SK-N-SH (cell line): ENCODE results near the gene USP34. TPM values are rescaled to one million over a fixed set of nuclear protein-coding genes. Genes with fewer than 3 reads are reported as not detected.

Source experiments
- CTCF ChIA-PET: fragments of 300-600, 350-600 bp; formaldehyde crosslinking; extraction: SDS; loops from one replicate; lab custom pipeline; 2021; lab: Yijun Ruan, JAX
- POLR2A ChIA-PET: fragments of 350-600 bp; sonication (Branson Sonifier 250); formaldehyde crosslinking; extraction: SDS; loops from one replicate; lab custom pipeline; 2020; ENCODE audit warnings: antibody characterized with exemption, inconsistent platforms; lab: Yijun Ruan, JAX
- DNase-seq: peaks from one replicate; pipeline ENCODE4 v3.0.0; 2012
- H2AFZ ChIP-seq: fragments of 200-600 bp; sonication (generic); 2 replicates; pipeline ENCODE4 v1.8.1; 2016; ENCODE audit warnings: antibody characterized with exemption, mild to moderate bottlenecking, low read depth
- H3F3A ChIP-seq: fragments of 200-600 bp; sonication (generic); replicated peaks from 2 replicates; pipeline ENCODE3; 2016; ENCODE audit warnings: antibody characterized with exemption, mild to moderate bottlenecking; ENCODE audit not compliant: insufficient read depth
- H3K27ac ChIP-seq, 2 experiments: fragments of 200-500 bp in 1 of 2; fragments of 200-600 bp in 1 of 2; sonication (Bioruptor generic) in 1 of 2; sonication (generic), shearing (Covaris generic) in 1 of 2; 2 replicates each; pipeline versions ENCODE4 v1.5.1 to v1.6.1; 2014 to 2016; ENCODE audit warnings: low read depth in 2 of 2, inconsistent platforms in 1 of 2, low read length in 1 of 2, mild to moderate bottlenecking in 1 of 2, mixed read lengths in 1 of 2
- H3K27me3 ChIP-seq: fragments of 200-600 bp; sonication (generic), shearing (Covaris generic); 2 replicates; pipeline ENCODE4 v1.6.1; 2016; ENCODE audit warnings: mixed run types; ENCODE audit not compliant: insufficient read depth
- H3K36me3 ChIP-seq, 2 experiments: fragments of 200-500 bp in 1 of 2; fragments of 200-600 bp in 1 of 2; sonication (Bioruptor generic) in 1 of 2; sonication (generic) in 1 of 2; replicated peaks in 1 of 2; 2 replicates each; pipeline versions ENCODE3 to v1.5.1; 2014 to 2016; ENCODE audit warnings: low read length in 1 of 2, mild to moderate bottlenecking in 1 of 2; ENCODE audit not compliant: insufficient read depth in 2 of 2, control insufficient read depth in 1 of 2
- H3K4me1 ChIP-seq, 2 experiments: fragments of 200-500 bp in 1 of 2; fragments of 200-600 bp in 1 of 2; sonication (Bioruptor generic) in 1 of 2; sonication (generic), shearing (Covaris generic) in 1 of 2; 2 replicates each; pipeline versions ENCODE4 v1.5.1 to v1.6.1; 2014 to 2016; ENCODE audit warnings: low read depth in 1 of 2, low read length in 1 of 2, mixed run types in 1 of 2; ENCODE audit not compliant: insufficient read depth in 2 of 2, control insufficient read depth in 1 of 2
- H3K4me2 ChIP-seq: fragments of 200-600 bp; sonication (generic), shearing (Covaris generic); 2 replicates; pipeline ENCODE4 v1.6.1; 2017; ENCODE audit warnings: mixed run types
- H3K4me3 ChIP-seq, 2 experiments: fragments of 200-500 bp in 1 of 2; fragments of 200-600 bp in 1 of 2; sonication (Bioruptor generic) in 1 of 2; sonication (generic), shearing (Covaris generic) in 1 of 2; 2 replicates each; pipeline versions ENCODE4 v1.5.1 to v1.8.1; 2014 to 2016; ENCODE audit warnings: low read depth in 2 of 2, inconsistent platforms in 1 of 2, low read length in 1 of 2, mild to moderate bottlenecking in 1 of 2, mixed read lengths in 1 of 2, moderate library complexity in 1 of 2
- H3K79me2 ChIP-seq: fragments of 200-600 bp; sonication (generic); 2 replicates; pipeline ENCODE4 v1.8.1; 2017; ENCODE audit warnings: mild to moderate bottlenecking; ENCODE audit not compliant: insufficient read depth
- H3K9ac ChIP-seq: fragments of 200-600 bp; sonication (generic); 2 replicates; pipeline ENCODE4 v1.6.1; 2017; ENCODE audit warnings: mixed run types
- H3K9me2 ChIP-seq: fragments of 200-600 bp; sonication (generic); 2 replicates; pipeline ENCODE4 v1.6.1; 2017; ENCODE audit warnings: mixed run types
- H3K9me3 ChIP-seq: fragments of 200-600 bp; sonication (generic); 2 replicates; pipeline ENCODE4 v1.6.1; 2017; ENCODE audit warnings: mixed run types, mild to moderate bottlenecking, moderate library complexity
- H4K20me1 ChIP-seq: fragments of 200-600 bp; sonication (generic); 2 replicates; pipeline ENCODE4 v1.6.1; 2017; ENCODE audit warnings: mild to moderate bottlenecking, mixed run types; ENCODE audit not compliant: insufficient read depth
- ELF1 ChIP-seq: IDR thresholded peaks from 2 replicates; pipeline ENCODE4 v1.4.0; 2012
- EZH2phosphoT487 ChIP-seq: fragments of 200-600 bp; sonication (generic); IDR thresholded peaks from 2 replicates; pipeline ENCODE4 v1.6.1; 2017; ENCODE audit warnings: low read depth, mixed run types, mild to moderate bottlenecking, antibody characterized with exemption, moderate library complexity, borderline replicate concordance
- FOSL2 ChIP-seq: IDR thresholded peaks from 2 replicates; pipeline ENCODE4 v1.4.0; 2012; ENCODE audit warnings: low read depth, mild to moderate bottlenecking, moderate library complexity, borderline replicate concordance
- FOXM1 ChIP-seq: IDR thresholded peaks from 2 replicates; pipeline ENCODE4 v1.4.0; 2012; ENCODE audit warnings: low read depth, mild to moderate bottlenecking
- GABPA ChIP-seq: IDR thresholded peaks from 2 replicates; pipeline ENCODE4 v1.4.0; 2012; ENCODE audit warnings: low read depth, mild to moderate bottlenecking
- JUND ChIP-seq: IDR thresholded peaks from 2 replicates; pipeline ENCODE4 v1.4.0; 2012
- MEF2A ChIP-seq: IDR thresholded peaks from 2 replicates; pipeline ENCODE4 v1.4.0; 2012; ENCODE audit warnings: low read depth, borderline replicate concordance
- MXI1 ChIP-seq: IDR thresholded peaks from 2 replicates; pipeline ENCODE4 v1.6.1; 2012; ENCODE audit warnings: mild to moderate bottlenecking, low read depth, low read length, improper control_type of control experiment
- NFIC ChIP-seq: IDR thresholded peaks from 2 replicates; pipeline ENCODE4 v1.4.0; 2012; ENCODE audit warnings: borderline replicate concordance
- RXRA ChIP-seq: IDR thresholded peaks from 2 replicates; pipeline ENCODE4 v1.4.0; 2012; ENCODE audit warnings: low read depth, mild to moderate bottlenecking, borderline replicate concordance
- SIN3A ChIP-seq: IDR thresholded peaks from 2 replicates; pipeline ENCODE4 v1.6.1; 2012; ENCODE audit warnings: low read depth, mild to moderate bottlenecking, low read length, moderate library complexity, borderline replicate concordance
- TAF1 ChIP-seq: IDR thresholded peaks from 2 replicates; pipeline ENCODE4 v1.6.1; 2012; ENCODE audit warnings: low read depth, mild to moderate bottlenecking, low read length, moderate library complexity, borderline replicate concordance
- TCF12 ChIP-seq: IDR thresholded peaks from 2 replicates; pipeline ENCODE4 v1.4.0; 2012
- TEAD4 ChIP-seq: IDR thresholded peaks from 2 replicates; pipeline ENCODE4 v1.4.0; 2012; ENCODE audit warnings: mild to moderate bottlenecking, borderline replicate concordance; ENCODE audit not compliant: insufficient read depth
- YY1 ChIP-seq: IDR thresholded peaks from 2 replicates; pipeline ENCODE4 v1.4.0; 2012; ENCODE audit warnings: low read depth, mild to moderate bottlenecking
- WGBS: methylation state at CpG from one replicate; pipeline ENCODE4 v1.1.6; 2017; ENCODE audit warnings: low lambda C conversion rate; 5-methylcytosine and 5-hydroxymethylcytosine counted together
- polyA plus RNA-seq, 3 experiments: library from polyadenylated mRNA; depleted of rRNA; stranded (reverse); fragments of >200 nt; gene quantifications; 2 replicates each; pipeline ENCODE4 v1.2.3, GENCODE V29; 2012
- TF ChIP-seq, protein P1 (sequence below): IDR thresholded peaks from 2 replicates; pipeline ENCODE4 v1.4.0; 2012; ENCODE audit warnings: low read depth, borderline replicate concordance
- TF ChIP-seq, protein P2 (sequence below): fragments of 150-350 bp; IDR thresholded peaks from 2 replicates; pipeline ENCODE4 v1.6.1; 2017; ENCODE audit warnings: antibody characterized with exemption, low read length, low read depth, borderline replicate concordance
- TF ChIP-seq, protein P3 (sequence below): fragments of 150-350 bp; IDR thresholded peaks from 2 replicates; pipeline ENCODE4 v1.6.1; 2016; ENCODE audit warnings: mild to moderate bottlenecking, low read depth, low read length
- TF ChIP-seq, protein P4 (sequence below): IDR thresholded peaks from 2 replicates; pipeline ENCODE4 v1.6.1; 2012; ENCODE audit warnings: mild to moderate bottlenecking, low read depth, low read length, moderate library complexity

USP34 gene
- polyA plus RNA-seq, 1 of the 3 experiments (the other 2 are of a cell fraction): 31.4 TPM

DNA sequence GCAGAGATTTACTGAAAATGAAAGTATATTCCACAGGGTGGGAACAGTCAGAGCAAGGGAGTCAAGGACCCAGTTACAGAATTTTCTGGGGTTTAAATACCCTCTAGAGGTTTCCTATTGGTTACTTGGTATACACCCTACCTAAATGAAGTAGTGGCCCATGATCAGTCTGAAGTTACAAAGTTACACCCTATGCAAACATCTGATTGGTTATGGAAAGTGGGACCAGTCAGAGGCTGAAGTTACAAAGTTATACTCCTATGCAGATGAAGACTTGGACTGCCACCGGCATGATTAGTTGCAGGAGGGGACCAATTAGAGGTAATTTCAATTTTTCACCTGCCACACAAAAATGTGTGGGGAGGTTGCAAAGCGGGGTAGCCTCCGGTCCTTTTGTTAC is 56.2 kb downstream of the USP34 start (continued):
- no peak for TF ChIP-seq MEF2A
- TF ChIP-seq TCF12: no peak
- no peak for TF ChIP-seq RXRA

DNA sequence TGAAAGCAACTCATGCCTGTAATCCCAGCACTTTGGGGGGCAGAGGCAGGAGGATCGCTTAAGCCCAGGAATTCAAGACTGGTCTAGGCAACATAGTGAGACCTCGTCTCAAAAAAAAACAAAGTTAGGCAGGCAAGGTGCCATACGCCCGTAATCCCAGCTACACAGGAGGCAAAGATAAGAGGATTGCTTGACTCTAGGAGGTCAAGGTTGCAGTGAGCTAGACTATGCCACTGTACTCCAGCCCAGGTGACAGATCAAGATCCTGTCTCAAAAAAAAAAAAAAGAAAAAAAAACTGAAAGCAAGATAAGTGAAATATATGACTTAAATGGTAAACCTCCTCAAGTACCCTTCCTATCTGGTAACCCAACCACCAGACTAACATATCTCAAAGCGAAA is 59.8 kb downstream of the USP34 start:
- H3K27ac ChIP-seq: no peak overlapping the region
- H3K9me2 ChIP-seq: no peaks in the 10 kb centered on the region
- H3K4me1 ChIP-seq: no peaks in the 10 kb centered on the region; a peak in 1 of 4 replicates
- H3K36me3 ChIP-seq: peaks cover 0 to 24% of the 10 kb centered on the region in 2 experiments
- H3K4me3 ChIP-seq: no peak overlapping the region
- H3K4me2 ChIP-seq: no peak overlapping the region
- CTCF ChIA-PET: no interaction called here
- POLR2A ChIA-PET: no interaction called here
- H2AFZ ChIP-seq: no peak overlapping the region
- 95% methylated on average over 5 of the region's 5 CpGs for WGBS
- H3K9me3 ChIP-seq: no peaks in the 10 kb centered on the region
- DNase-seq: no peak
- TF ChIP-seq, protein P1, sequence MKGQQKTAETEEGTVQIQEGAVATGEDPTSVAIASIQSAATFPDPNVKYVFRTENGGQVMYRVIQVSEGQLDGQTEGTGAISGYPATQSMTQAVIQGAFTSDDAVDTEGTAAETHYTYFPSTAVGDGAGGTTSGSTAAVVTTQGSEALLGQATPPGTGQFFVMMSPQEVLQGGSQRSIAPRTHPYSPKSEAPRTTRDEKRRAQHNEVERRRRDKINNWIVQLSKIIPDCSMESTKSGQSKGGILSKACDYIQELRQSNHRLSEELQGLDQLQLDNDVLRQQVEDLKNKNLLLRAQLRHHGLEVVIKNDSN: no peak
- no peak for TF ChIP-seq SIN3A
- no peak for TF ChIP-seq MXI1
- TF ChIP-seq, protein P2, sequence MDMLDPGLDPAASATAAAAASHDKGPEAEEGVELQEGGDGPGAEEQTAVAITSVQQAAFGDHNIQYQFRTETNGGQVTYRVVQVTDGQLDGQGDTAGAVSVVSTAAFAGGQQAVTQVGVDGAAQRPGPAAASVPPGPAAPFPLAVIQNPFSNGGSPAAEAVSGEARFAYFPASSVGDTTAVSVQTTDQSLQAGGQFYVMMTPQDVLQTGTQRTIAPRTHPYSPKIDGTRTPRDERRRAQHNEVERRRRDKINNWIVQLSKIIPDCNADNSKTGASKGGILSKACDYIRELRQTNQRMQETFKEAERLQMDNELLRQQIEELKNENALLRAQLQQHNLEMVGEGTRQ: no peak
- TF ChIP-seq ELF1: no peak
- no peak for TF ChIP-seq YY1
- TF ChIP-seq, protein P3, sequence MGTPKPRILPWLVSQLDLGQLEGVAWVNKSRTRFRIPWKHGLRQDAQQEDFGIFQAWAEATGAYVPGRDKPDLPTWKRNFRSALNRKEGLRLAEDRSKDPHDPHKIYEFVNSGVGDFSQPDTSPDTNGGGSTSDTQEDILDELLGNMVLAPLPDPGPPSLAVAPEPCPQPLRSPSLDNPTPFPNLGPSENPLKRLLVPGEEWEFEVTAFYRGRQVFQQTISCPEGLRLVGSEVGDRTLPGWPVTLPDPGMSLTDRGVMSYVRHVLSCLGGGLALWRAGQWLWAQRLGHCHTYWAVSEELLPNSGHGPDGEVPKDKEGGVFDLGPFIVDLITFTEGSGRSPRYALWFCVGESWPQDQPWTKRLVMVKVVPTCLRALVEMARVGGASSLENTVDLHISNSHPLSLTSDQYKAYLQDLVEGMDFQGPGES: no peak
- TF ChIP-seq GABPA: no peak
- no peak for TF ChIP-seq EZH2phosphoT487
- TF ChIP-seq, all 33 proteins: peak for 0
- H3K27me3 ChIP-seq: no peaks in the 10 kb centered on the region
- peaks cover 3% of the 10 kb centered on the region for H3F3A ChIP-seq
- peaks cover 41% of the 10 kb centered on the region for H4K20me1 ChIP-seq
- H3K79me2 ChIP-seq: peaks cover 87% of the 10 kb centered on the region
- H3K9ac ChIP-seq: no peak overlapping the region

DNA sequence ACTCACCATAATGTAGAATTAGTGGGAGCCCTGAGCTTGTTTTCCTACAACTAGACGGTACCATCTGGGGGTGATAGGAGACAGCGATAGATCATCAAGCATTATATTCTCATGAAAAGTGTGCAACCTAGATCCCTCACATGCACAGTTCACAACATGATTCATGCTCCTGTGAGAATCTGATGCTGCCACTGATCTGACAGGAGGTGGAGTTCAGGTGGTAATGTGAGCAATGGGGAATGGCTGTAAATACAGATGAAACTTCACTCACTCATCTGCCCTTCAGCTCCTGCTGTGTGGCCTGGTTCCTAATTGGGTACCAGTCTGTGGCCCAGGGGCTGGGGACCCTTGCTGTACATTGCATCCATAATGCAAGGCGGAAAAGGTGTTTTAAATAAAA is 60.7 kb downstream of the USP34 start:
- Histone ChIP-seq H3K9ac (no peak overlapping the region), H2AFZ (no peak overlapping the region), H3K27ac (no peak overlapping the region), H3K9me2 (no peaks in the 10 kb centered on the region), H4K20me1 (peaks cover 32% of the 10 kb centered on the region), H3K27me3 (no peaks in the 10 kb centered on the region), H3K9me3 (no peaks in the 10 kb centered on the region), H3K36me3 (peaks cover 7 to 31% of the 10 kb centered on the region in 2 experiments), H3K4me2 (no peak overlapping the region), H3K4me1 (no peaks in the 10 kb centered on the region), H3K4me3 (no peak overlapping the region), H3K79me2 (peaks cover 86% of the 10 kb centered on the region), H3F3A (no peaks in the 10 kb centered on the region)
- ChIA-PET CTCF (no interaction called here), POLR2A (no interaction called here)
- DNase-seq: no peak
- WGBS: 96% methylated on average over 3 of the region's 3 CpGs
- TF ChIP-seq GABPA: no peak
- TF ChIP-seq SIN3A: no peak
- no peak for TF ChIP-seq TAF1
- TF ChIP-seq, protein P4, sequence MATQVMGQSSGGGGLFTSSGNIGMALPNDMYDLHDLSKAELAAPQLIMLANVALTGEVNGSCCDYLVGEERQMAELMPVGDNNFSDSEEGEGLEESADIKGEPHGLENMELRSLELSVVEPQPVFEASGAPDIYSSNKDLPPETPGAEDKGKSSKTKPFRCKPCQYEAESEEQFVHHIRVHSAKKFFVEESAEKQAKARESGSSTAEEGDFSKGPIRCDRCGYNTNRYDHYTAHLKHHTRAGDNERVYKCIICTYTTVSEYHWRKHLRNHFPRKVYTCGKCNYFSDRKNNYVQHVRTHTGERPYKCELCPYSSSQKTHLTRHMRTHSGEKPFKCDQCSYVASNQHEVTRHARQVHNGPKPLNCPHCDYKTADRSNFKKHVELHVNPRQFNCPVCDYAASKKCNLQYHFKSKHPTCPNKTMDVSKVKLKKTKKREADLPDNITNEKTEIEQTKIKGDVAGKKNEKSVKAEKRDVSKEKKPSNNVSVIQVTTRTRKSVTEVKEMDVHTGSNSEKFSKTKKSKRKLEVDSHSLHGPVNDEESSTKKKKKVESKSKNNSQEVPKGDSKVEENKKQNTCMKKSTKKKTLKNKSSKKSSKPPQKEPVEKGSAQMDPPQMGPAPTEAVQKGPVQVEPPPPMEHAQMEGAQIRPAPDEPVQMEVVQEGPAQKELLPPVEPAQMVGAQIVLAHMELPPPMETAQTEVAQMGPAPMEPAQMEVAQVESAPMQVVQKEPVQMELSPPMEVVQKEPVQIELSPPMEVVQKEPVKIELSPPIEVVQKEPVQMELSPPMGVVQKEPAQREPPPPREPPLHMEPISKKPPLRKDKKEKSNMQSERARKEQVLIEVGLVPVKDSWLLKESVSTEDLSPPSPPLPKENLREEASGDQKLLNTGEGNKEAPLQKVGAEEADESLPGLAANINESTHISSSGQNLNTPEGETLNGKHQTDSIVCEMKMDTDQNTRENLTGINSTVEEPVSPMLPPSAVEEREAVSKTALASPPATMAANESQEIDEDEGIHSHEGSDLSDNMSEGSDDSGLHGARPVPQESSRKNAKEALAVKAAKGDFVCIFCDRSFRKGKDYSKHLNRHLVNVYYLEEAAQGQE: no peak
- no peak for TF ChIP-seq NFIC
- TF ChIP-seq JUND: no peak
- TF ChIP-seq ELF1: no peak
- no peak for TF ChIP-seq FOSL2
- no peak for TF ChIP-seq TEAD4
- no peak for TF ChIP-seq EZH2phosphoT487
- no peak for TF ChIP-seq FOXM1
